PC-9 (cell line): ENCODE data around the gene AVL9. TPM values are rescaled to one million over a fixed set of nuclear protein-coding genes. Genes with fewer than 3 reads are reported as not detected.
A peak's percentile ranks its signal among the peaks of the same experiment; 100 is the strongest.

ENCODE experiments used
- BruUV-seq: library from RNA; stranded (reverse); fragments of 400-500 nt; replicated peaks from 2 replicates; lab custom pipeline; 2021; lab: Mats Ljungman, UMichigan
- CTCF ChIA-PET: fragments of 300-600 bp; sonication (Branson Sonifier 250); formaldehyde crosslinking; loops from one replicate; lab custom pipeline; 2022; ENCODE audit warnings: antibody characterized with exemption; lab: Charles Lee
- POLR2A ChIA-PET: fragments of 300-600 bp; sonication (Branson Sonifier 250); formaldehyde crosslinking; loops from one replicate; lab custom pipeline; 2022; ENCODE audit warnings: antibody characterized with exemption; ENCODE audit not compliant: unreplicated experiment; lab: Charles Lee
- DNase-seq, 2 experiments: peaks; one replicate each; pipeline versions ENCODE4 v3.0.0 to v3.0.0-alpha.2; 2015 to 2022; ENCODE audit warnings: mixed read lengths in 1 of 2
- H2AFZ ChIP-seq: fragments of 200-600 bp; sonication (generic); 2 replicates; pipeline ENCODE4 v1.8.1; 2017; ENCODE audit warnings: antibody characterized with exemption
- H3F3A ChIP-seq: fragments of 200-600 bp; sonication (generic); 2 replicates; pipeline ENCODE4 v1.8.1; 2017; ENCODE audit warnings: antibody characterized with exemption, mild to moderate bottlenecking, low read depth; ENCODE audit not compliant: insufficient read depth
- H3K27ac ChIP-seq: fragments of 200-600 bp; sonication (generic); 2 replicates; pipeline ENCODE4 v1.6.1; 2016; ENCODE audit warnings: mixed run types
- H3K27me3 ChIP-seq: fragments of 200-600 bp; sonication (generic); 2 replicates; pipeline ENCODE4 v1.6.1; 2016; ENCODE audit warnings: low read depth, mixed run types; ENCODE audit not compliant: insufficient read depth
- H3K36me3 ChIP-seq: fragments of 200-600 bp; sonication (generic); 2 replicates; pipeline ENCODE4 v1.6.1; 2016; ENCODE audit warnings: low read depth, mixed run types
- H3K4me1 ChIP-seq: fragments of 200-600 bp; sonication (generic); replicated peaks from 2 replicates; pipeline ENCODE4 v1.6.1; 2016; ENCODE audit warnings: mixed run types; ENCODE audit not compliant: insufficient read depth
- H3K4me2 ChIP-seq: fragments of 200-600 bp; sonication (generic); 2 replicates; pipeline ENCODE4 v1.6.1; 2017; ENCODE audit warnings: mixed run types
- H3K4me3 ChIP-seq: fragments of 200-600 bp; sonication (generic); 2 replicates; pipeline ENCODE4 v1.6.1; 2016; ENCODE audit warnings: mixed run types
- H3K79me2 ChIP-seq: fragments of 200-600 bp; sonication (generic); 2 replicates; pipeline ENCODE4 v1.6.1; 2017; ENCODE audit warnings: low read depth, mixed run types
- H3K9me2 ChIP-seq: fragments of 200-600 bp; sonication (generic); 2 replicates; pipeline ENCODE4 v1.8.1; 2017; ENCODE audit warnings: mild to moderate bottlenecking; ENCODE audit not compliant: insufficient read depth
- H3K9me3 ChIP-seq: fragments of 200-600 bp; sonication (generic); 2 replicates; pipeline ENCODE4 v1.8.1; 2016; ENCODE audit warnings: low read depth; ENCODE audit not compliant: insufficient read depth
- H4K20me1 ChIP-seq: fragments of 200-600 bp; sonication (generic); 2 replicates; pipeline ENCODE4 v1.8.1; 2017; ENCODE audit not compliant: insufficient read depth
- EZH2 ChIP-seq: fragments of 200-600 bp; sonication (generic); IDR thresholded peaks from 2 replicates; pipeline ENCODE4 v1.8.0; 2017; ENCODE audit warnings: antibody characterized with exemption, low read depth
- intact Hi-C: fragments of 100-400 bp; cut with micrococcal nuclease; formaldehyde crosslinking; loops from one replicate; pipeline ENCODE4 v1.10.0; 2022; ENCODE audit not compliant: unreplicated experiment
- total RNA-seq: library from RNA; stranded (reverse); gene quantifications from 2 replicates; pipeline ENCODE4 v1.2.3, GENCODE V29; 2021
- TF ChIP-seq, protein P1 (sequence below): fragments of 200-600 bp; sonication (generic); conservative IDR thresholded peaks from 2 replicates; pipeline ENCODE4 v1.6.1; 2017; ENCODE audit warnings: mixed run types, antibody characterized with exemption, mild to moderate bottlenecking, moderate library complexity

Gene AVL9
- total RNA-seq, 1 experiment from 2014 or later = 57.1 TPM

DNA sequence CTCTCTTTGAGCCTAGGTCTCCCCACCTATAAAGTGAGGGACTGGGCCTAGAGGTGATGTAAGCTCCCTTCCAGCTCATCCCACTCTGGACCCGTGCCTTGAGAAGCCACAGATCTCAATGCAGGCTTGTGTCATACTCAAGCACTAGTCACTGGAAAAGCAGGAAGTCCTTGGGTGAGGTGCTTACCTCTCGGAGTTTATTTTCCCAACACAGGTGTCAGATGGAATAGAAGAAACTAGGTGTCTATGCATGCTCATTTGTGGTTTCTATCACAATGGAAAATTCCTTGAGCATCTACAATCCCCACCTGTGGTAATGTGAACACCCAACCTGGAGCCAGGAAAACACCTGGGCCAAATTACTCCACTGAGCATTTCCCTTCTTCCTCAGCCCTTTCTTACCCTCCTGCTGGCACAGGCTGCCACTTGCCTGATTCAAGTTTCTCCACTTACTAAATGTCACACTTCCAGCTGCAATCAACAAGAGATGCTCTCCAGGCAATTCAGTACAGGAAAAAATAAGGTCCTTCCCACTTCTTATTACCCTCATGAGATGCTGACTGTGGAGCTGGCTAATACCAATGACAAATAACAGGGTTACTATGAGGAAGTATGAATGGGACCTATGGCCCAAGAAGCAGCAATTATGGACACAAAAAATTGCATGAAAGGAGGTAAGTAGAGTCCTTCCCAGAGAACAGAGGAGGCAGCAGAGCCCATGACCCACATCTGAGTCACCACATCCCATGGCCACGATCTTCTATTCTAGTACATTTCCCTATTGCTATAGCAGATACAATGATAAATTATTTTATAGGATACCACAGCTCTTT, 18.3 kb upstream of the AVL9 start:
- H3K4me3 ChIP-seq = no peak overlapping the region
- BruUV-seq = no TSS peak

DNA sequence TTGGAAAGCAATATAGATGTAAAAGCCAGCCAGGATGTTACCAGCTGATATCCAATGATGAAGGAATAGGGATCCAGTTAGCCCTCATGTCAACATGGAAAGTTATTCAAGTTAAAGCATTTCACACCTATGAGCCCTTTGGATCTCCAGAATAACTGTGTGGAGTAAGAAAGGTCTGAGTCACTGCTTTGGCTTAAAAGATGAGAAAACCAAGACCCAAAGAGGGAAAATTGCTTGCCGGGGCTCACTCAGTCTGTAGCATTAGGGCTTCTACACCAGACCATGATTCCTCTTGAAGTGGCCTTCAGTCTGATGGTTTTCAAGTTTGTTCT, 17.7 kb upstream of the AVL9 start:
- Histone ChIP-seq H2AFZ (no peak overlapping the region), H3F3A (no peaks in the 10 kb centered on the region), H3K27me3 (peaks cover 6% of the 10 kb centered on the region), H3K4me2 (no peak overlapping the region), H3K79me2 (no peaks in the 10 kb centered on the region), H3K27ac (no peak overlapping the region), H3K36me3 (no peaks in the 10 kb centered on the region), H3K9me2 (no peaks in the 10 kb centered on the region), H3K4me3 (no peak overlapping the region), H3K4me1 (no peaks in the 10 kb centered on the region), H4K20me1 (no peaks in the 10 kb centered on the region), H3K9me3 (no peaks in the 10 kb centered on the region)
- POLR2A ChIA-PET = no interaction called here
- no TSS peak for BruUV-seq
- DNase-seq = no peak
- intact Hi-C loops = loop anchor here (10.0 kb wide), 1 partner anchor 113 kb away; no protein-coding TSS in a partner anchor
- no peak for TF ChIP-seq EZH2
- TF ChIP-seq, protein P1, sequence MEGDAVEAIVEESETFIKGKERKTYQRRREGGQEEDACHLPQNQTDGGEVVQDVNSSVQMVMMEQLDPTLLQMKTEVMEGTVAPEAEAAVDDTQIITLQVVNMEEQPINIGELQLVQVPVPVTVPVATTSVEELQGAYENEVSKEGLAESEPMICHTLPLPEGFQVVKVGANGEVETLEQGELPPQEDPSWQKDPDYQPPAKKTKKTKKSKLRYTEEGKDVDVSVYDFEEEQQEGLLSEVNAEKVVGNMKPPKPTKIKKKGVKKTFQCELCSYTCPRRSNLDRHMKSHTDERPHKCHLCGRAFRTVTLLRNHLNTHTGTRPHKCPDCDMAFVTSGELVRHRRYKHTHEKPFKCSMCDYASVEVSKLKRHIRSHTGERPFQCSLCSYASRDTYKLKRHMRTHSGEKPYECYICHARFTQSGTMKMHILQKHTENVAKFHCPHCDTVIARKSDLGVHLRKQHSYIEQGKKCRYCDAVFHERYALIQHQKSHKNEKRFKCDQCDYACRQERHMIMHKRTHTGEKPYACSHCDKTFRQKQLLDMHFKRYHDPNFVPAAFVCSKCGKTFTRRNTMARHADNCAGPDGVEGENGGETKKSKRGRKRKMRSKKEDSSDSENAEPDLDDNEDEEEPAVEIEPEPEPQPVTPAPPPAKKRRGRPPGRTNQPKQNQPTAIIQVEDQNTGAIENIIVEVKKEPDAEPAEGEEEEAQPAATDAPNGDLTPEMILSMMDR = no peak
- CTCF ChIA-PET = no interaction called here

More for the DNA sequence above, 18.3 kb upstream of the AVL9 start:
- TF ChIP-seq EZH2 = no peak
- TF ChIP-seq, protein P1 = no peak
- H3K36me3 ChIP-seq = no peaks in the 10 kb centered on the region
- H3K27me3 ChIP-seq = peaks cover 6% of the 10 kb centered on the region
- H3K79me2 ChIP-seq = no peaks in the 10 kb centered on the region
- no peaks in the 10 kb centered on the region for H3K9me3 ChIP-seq
- no peaks in the 10 kb centered on the region for H3K4me1 ChIP-seq
- H3K27ac ChIP-seq = no peak overlapping the region
- no peaks in the 10 kb centered on the region for H3F3A ChIP-seq
- intact Hi-C loops = loop anchor here (10.0 kb wide), 1 partner anchor 112 kb away; no protein-coding TSS in a partner anchor
- H3K9me2 ChIP-seq = no peaks in the 10 kb centered on the region
- H3K4me2 ChIP-seq = no peak overlapping the region
- H2AFZ ChIP-seq = no peak overlapping the region
- peak in 1 of 2 experiments; percentile 65 for DNase-seq
- ChIA-PET POLR2A (interaction anchor here (0.6 kb wide), 1 partner anchor 19 kb away, joined by 3 read pairs; the partner anchor contains the start of gene AVL9), CTCF (no interaction called here)
- H4K20me1 ChIP-seq = no peaks in the 10 kb centered on the region

DNA sequence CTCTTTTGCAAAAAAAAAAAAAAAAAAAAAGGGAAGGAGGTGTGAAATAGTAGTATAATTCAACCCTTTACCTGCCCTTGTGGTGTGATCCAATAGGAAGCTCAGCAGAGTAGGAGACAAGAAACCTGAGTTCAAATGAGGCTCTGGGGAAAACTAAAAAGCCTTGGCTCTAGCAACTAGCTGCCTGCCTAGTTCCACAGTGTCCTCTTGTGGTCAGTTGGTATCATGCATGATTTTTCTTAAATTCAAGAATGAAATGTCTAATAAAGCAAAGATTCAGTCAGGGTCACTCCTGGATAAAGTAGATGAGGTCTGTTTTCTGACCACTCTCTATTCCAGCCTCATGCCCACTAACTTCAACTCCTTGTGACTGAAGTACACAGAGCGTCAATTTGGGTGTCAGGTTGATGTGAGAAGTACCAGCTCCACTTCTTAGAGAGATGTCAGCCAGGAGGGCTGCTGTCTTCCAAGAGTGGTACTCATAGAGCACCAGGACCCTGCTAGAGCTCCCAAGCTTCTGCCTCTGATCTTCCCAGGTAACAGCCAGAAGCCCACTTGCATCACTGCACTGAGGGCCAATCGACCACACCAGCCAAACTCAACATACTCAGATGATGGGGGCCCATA, 15.6 kb upstream of the AVL9 start:
- H3K9me3 ChIP-seq = no peaks in the 10 kb centered on the region
- no peak for TF ChIP-seq EZH2
- TF ChIP-seq, protein P1 = peak; percentile 97
- no peaks in the 10 kb centered on the region for H3K4me1 ChIP-seq
- H3K9me2 ChIP-seq = no peaks in the 10 kb centered on the region
- ChIA-PET CTCF (interaction anchor here (0.7 to 1.6 kb wide), 4 partner anchors 269 to 1345 kb away, joined by 3 to 9 read pairs (median 4); no protein-coding TSS in a partner anchor), POLR2A (no interaction called here)
- H3K36me3 ChIP-seq = no peaks in the 10 kb centered on the region
- H3F3A ChIP-seq = no peaks in the 10 kb centered on the region
- H3K27ac ChIP-seq = no peak overlapping the region
- no peaks in the 10 kb centered on the region for H3K79me2 ChIP-seq
- H3K27me3 ChIP-seq = no peaks in the 10 kb centered on the region; the same call in 1 of the 2 replicates
- H3K4me3 ChIP-seq = no peak overlapping the region
- intact Hi-C loops = loop anchor here (1.0 to 10.0 kb wide), 2 partner anchors 115 to 269 kb away; no protein-coding TSS in a partner anchor
- peak in 1 of 2 experiments; percentile 44 for DNase-seq
- H2AFZ ChIP-seq = no peak overlapping the region
- no TSS peak for BruUV-seq
- no peaks in the 10 kb centered on the region for H4K20me1 ChIP-seq
- no peak overlapping the region for H3K4me2 ChIP-seq
